Spleen (tissue), 7 donors: ENCODE results near the gene PSMD14.

Source experiments
- POLR2AphosphoS5 ChIP-seq, 3 donors: sonication (generic); formaldehyde crosslinking; IDR thresholded peaks; one replicate each; pipeline ENCODE4 v1.5.1; 2017; ENCODE audit warnings: antibody characterized with exemption in 3 of 3
- TF ChIP-seq, protein P1 (sequence below), 11 experiments: fragments of 200-600 bp in 7 of 11; fragments of 450-650 bp in 4 of 11; sonication (generic) in 4 of 11; IDR thresholded peaks in 8 of 11; conservative IDR thresholded peaks in 3 of 11; 1 replicate in 7 of 11; 2 replicates in 4 of 11; pipeline versions ENCODE4 v1.4.0 to v1.8.0; 2016 to 2021; ENCODE audit warnings: antibody characterized with exemption in 11 of 11, inconsistent platforms in 4 of 11, mild to moderate bottlenecking in 1 of 11
- donor health status: DM: no; HTN: no; CAD: no; lungs with moderate emphysema.
- donor health status: DM: no; HTN: no; CAD: no.
- donor health status: DM: no; HTN: no; CAD: no.

DNA sequence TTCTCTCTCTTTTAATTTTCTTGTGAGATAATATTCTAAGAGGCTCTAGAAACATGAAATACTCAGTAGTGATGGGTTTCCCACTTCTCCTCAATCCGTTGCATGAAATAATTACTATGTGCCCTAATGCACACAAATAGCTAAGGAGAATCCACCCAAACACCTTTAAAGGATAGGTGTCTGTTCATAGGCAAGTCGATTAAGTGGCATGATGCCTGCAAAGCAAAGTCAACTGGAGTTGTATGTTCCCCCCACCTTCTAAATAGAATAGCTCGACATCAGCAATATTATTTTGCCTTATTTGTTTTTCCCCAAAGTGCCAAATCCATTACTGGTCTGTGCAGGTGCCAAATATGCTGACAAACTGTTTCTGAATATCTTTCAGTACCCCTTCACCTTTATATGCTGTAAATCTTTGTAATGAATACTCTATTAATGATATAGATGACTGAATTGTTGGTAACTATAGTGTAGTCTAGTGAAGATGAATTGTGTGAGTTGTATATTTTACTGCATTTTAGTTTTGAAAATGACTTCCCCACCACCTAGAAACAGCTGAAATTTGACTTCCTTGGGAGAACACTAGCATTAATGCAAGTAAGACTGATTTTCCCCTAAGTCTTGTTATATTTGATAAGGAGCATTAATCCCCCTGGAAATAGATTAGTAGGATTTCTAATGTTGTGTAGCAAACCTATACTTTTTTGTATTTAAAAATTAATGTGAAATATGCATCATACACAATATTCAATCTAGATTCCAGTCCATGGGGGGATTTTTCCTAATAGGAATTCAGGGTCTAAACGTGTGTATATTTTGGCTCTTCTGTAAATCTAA lies 116.9 kb downstream of the PSMD14 start:
- TF ChIP-seq, protein P1, sequence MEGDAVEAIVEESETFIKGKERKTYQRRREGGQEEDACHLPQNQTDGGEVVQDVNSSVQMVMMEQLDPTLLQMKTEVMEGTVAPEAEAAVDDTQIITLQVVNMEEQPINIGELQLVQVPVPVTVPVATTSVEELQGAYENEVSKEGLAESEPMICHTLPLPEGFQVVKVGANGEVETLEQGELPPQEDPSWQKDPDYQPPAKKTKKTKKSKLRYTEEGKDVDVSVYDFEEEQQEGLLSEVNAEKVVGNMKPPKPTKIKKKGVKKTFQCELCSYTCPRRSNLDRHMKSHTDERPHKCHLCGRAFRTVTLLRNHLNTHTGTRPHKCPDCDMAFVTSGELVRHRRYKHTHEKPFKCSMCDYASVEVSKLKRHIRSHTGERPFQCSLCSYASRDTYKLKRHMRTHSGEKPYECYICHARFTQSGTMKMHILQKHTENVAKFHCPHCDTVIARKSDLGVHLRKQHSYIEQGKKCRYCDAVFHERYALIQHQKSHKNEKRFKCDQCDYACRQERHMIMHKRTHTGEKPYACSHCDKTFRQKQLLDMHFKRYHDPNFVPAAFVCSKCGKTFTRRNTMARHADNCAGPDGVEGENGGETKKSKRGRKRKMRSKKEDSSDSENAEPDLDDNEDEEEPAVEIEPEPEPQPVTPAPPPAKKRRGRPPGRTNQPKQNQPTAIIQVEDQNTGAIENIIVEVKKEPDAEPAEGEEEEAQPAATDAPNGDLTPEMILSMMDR (IDR thresholded peaks at IDR 0.05 in 8 of 11, conservative IDR thresholded peaks at IDR 0.05 in 3 of 11) = no peak
- TF ChIP-seq POLR2AphosphoS5 (IDR thresholded peaks at IDR 0.05) = no peak
